CD4-positive, alpha-beta T cell treated with Interleukin-17A for 4 hours (primary cell): Measurements from ENCODE around the gene PAX7.

Experiments
- DNase-seq: peaks from one replicate; pipeline ENCODE4 v3.0.0-alpha.2; 2020; ENCODE audit warnings: mixed read lengths

PAX7 gene

DNA sequence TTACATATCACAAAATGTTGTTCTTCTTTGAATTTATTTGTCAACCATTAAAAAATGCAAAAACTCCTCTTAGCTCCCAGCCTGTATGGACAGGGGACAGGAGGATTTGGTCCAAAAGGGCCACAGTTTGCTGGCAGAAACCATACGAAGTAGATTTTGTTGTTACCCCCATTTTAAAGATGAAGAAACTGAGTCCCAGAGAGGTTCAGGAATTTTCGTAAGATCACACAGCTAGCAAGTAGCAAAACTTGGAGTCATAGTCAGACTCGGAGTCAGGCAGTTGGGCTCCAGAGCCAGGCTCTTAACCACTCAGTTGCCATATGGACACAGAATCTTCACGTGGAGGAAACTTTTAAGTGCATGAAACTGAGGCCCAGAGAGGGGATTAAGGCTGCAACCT lies 137.4 kb downstream of the PAX7 start:
- DNase-seq, result no peak

DNA sequence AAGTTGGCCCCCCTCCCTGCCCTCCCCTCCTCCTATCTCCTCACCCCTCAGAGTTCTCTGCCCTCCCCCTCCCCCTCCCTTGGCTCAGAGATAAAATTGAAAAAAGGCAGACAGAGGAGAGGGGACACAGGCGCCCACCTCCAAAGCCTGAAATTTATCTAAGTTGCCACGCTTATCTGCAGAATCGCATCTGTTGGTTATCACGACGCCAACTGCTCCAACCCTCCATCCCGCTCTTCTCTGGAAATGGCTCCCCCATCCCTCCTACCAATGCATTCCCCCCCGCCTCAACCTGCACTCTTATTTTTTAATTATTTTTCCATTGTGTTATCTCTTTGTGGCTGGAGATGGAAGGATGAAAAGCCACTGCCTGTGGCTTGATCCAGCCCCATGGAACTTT lies 138.5 kb downstream of the PAX7 start:
- DNase-seq, result no peak

DNA sequence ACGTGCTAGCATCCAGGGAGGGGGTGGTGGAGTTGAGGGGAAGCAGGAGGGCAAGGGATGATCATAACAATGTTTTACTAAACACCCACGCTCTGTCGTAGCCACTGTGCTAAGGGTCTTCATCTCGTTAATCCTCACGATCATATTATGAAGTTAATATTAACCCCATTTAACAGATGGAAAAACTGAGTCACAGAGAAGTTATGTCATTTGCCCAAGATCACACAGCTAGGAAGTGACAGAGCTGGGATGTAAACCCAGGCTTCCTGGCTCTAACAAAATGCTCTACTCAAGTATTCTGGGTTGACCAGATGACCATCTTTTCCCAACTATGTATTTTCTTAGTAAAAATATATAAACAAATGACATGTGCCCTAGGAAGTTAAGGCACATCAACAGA lies 140.2 kb downstream of the PAX7 start:
- no peak for DNase-seq

DNA sequence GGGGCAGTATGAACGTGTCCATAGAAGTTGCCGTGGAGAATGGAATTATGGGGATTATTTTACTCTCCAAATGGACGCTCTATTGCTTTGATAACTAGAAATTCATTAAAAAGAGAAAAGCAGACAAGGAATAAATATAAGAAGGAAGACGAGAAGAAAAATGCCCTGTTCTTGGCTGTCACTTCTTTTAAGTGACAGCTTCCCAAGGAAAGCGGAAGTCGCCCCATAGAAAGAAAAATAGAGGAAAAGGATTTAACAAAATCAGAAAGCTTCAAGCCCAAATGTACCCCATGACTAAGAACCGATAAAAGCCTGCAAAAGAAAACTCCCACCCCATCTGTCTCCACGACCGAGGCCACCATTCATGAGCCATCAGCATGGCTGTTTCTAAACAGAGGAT lies 143.1 kb downstream of the PAX7 start:
- no peak for DNase-seq

DNA sequence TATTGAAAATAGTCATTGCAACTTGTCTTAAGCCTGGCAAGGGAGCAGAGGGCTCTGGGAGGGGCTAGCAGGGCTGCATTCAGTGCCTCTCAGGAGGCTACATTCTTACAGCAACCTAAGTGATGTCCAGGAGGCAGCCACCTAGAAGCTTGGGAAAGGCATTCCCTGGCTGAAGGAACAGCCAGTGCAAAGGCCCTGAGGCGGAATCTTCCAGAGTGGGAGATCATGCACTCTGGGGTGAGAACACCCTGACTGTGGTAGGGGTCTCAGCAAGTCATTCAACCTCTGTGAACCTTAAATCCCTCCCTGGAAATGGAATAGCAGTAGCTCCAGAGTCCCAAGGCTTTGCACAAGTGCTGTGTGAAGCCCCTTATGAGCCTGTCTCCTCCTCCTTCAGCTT lies 144.7 kb downstream of the PAX7 start:
- no peak for DNase-seq

DNA sequence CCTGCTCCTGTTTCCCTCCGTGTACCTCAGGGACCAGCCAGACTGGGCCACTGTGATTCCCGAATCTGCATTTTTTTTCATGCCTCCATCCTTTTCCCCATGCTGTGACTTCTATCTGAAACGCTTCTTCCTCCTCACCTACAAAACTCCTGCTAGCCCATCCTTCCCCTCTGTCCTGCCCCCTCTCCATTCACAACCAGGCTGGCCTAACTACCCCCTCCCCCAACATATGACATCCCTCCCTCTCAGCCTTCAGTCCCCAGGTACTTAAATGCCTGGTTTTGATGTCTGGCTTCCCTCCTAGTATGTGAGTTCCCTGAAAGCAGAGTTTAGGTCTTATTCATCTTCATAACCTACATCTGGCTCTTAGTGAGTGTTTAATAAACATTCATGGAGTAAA lies 146.1 kb downstream of the PAX7 start:
- no peak for DNase-seq

DNA sequence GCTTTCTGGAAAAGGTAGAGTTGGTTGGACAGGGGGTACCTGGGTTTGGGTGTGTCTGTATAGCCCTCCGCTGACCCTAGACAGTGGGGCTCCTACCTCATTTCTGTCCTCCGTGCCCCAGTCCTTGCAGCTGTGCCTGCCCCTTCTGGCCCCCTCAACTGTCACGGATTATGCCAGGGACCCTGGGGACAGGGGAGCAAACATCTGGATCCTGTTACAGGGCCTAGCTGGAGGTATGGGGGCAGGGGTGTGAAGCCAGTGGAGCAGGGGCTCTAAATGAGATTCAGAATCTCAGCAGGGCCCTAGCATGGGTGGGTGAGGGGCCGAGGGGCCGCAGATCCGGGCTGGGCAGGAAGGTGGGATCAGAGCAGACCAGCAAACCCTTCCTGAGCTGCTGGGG lies 147.8 kb downstream of the PAX7 start:
- DNase-seq, result no peak

DNA sequence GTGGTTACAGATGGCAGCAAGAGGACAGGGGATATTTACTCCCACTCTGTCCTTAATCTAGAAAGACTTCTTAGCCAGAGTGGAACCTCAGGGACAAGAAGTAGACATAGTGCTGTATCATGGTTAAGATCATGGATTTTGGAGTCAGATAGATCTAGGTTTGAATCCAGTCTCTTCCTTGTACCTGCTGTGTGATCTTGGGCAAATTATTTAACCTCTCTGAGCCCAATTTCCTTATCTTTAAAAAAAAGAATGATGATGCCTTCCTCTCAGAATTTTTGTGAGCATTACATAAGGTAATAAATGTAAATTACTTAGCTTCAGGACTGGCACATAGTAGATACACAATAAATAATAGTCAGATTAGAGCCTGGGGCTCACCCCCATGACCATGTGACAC lies 150.4 kb downstream of the PAX7 start:
- DNase-seq, result no peak

DNA sequence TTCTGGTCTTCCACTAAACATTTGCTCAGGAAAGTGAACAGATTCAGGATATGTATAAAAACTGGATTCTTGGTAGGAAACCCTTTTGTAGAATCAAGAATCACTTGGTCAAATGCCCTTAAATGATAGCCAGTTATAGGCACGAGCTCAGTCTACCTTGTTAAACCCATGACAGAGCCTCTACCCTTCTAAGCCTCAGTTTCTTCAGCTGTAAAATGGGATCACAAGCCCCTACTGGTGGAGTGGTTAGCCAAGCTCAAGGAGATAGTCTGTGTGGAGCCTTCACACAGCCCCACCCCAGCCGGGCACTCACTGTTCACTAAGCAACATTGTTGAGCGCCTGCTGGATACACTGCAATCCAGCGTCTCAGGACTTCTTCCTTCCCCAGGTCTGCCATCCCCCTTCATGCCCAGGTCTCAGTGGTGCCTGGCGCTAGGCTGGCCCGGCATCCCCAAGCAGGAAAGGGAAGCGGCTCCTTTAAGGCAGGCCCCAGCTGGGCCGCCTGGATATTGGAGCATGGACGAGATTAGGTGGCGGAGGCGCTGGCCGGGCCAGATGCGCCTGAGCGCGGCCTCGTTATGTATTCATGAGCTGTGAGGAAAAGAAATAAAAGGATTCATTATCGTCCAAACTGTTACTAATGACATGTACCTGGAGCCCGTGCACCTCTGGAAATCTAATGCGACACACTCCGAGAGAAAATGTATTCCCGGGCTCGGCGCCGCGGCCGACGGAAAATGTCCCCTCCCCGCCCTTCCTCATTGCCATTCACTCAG lies 153.2 kb downstream of the PAX7 start:
- no peak for DNase-seq

DNA sequence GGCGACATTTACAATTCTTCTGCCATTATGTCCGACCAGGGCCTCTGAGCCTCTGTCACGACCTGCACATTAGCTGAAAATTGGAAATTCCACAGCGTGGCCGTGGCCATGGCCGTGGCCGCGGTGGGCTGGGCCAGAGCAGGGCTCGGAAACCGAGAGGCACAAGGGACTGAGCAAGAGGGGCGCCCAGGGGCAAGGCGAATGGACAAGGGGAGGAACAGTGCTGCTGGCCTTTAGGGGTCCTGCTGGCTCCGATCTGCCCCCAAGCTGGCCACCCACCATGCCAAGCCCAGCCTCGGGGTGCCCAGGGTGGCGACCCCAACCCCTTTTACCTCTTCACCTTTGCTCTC lies 153.8 kb downstream of the PAX7 start:
- DNase-seq, result no peak

DNA sequence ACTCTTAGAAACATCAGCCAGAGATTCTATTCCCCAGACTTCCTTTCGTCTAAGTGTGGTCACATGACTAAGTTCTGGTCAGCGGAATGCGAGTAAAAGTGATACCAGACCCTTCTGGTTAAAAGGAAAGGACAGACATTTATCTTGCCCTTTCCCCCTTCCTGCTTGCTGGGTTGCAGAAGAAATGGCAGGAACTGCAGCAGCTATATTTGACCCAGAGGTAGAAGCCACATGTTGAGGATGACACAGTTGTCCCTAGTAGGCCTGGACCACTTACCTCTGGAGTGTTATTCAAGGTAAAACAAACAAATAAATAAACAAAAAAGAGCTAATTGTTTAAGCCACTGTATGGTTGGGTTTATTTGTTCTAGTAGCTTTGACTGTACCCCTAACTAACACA lies 155.5 kb downstream of the PAX7 start:
- DNase-seq, result no peak

DNA sequence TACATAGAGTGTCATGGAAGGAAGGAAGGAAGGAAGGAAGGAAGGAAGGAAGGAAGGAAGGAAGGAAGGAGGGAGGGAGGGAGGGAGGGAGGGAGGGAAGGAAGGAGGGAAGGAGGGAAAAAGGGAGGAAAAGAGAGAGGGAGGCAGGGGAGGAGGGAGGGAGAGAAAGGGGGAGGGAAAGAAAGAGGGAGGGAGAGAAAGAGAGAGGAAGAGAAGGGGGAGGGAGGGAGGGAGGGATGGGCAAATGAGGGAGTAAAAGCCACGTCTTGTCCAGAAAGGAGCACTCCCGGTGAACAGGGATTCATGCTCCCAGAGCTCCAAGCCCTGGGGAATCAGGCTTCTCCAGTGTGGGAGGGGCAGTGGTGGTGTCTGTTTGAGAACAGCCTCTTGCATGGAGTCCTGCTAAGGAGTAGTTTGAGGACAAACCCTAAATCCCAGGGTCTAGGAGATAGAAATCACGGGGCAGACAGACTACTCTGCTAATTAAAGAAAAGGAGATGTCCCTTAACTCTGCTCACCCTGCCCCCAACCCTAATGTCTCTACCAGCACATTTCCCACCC lies 157.3 kb downstream of the PAX7 start:
- DNase-seq, result no peak

DNA sequence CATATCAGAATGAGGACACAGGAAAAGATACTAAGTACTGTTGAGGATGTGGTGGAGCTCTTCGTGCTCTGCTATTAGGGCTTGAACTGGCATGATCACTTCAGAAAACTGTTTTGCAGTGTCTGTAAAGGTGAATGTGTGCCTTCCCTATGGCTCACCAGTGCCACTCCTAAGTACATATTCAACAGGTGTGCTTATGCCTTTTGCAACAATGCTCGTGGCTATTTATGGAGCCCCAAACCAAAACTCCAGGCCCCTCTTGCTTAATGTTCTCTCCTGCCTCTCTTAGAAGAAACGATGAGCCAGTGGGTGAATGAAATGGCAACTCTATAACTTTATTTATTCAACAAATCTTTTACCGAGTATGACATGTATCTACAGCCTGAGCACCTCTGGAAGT lies 158.6 kb downstream of the PAX7 start:
- no peak for DNase-seq

DNA sequence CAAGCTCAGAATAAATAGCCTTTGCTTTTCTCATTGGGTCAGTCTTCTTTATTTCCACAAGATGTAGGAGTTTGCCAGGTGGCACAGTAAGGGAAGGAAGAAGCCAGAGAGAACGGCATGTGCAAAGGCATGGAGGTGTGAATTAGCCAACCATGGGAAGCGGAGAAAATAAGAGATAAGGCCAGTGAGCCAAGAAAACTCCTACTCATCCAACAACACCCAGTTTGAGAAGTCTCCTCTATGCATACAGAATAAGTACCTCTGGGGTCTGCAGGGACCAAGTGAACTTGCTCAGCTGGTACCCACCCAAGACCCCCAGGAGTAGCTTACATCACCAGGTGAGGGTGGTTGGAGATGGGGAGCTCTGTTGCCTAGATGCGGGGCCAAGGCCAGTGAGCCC lies 162.1 kb downstream of the PAX7 start:
- no peak for DNase-seq

DNA sequence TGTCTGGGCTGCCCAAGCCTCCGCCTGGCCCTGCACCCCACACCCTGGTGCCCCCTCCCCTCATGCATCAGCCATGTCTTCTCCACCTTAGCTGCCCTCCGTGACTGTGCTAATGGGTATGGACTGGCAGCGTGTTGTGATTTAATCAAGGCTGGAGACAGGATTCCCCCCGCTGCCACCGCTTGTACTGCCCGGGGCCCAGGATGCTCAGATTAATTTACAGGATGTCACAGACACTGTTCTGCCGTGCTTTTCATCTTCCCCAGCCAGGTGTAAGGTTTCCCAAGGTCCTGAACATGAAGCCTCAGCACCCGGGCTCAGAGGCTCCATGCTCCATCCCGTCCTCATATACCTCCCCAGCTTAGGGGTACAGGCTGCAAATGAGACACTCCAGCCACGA lies 162.5 kb downstream of the PAX7 start:
- no peak for DNase-seq

DNA sequence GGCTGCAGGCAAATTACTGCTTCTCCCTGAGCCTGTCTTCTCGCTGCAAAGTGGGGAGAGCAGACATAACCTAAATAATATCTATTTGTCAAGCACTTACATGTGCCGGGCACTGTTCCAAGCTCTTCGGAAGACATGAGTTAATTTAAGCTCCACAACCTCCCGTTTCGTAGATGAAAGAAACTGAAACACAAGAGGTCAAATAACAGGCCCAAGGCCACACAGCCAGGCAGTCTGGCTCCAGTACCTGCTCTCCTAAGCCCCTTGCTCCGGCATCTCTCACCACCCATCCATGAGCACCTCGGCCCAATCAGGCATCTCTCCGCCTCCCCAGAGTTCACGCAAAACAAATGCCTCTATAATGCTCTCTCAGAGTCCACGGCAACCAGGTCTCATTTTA lies 163.4 kb downstream of the PAX7 start:
- no peak for DNase-seq

DNA sequence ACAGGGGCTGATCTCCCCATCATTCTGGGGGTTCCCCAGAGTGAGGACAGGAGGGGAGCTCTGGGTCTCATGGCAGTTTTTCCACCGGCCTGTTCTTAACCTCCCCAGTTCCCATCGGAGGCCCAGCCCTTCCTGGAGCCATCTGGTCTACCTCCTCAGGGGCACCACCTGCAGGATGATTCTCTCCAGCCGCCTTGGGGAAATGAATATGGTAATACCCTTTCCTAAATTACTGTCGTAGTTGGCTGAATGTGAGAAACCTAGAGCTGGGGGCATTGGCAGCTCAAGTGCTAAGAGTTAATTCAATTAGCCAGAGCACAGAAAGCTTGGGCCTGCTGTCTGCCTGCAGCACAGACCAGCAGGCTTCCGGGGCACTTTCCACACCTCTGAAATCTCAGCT lies 163.9 kb downstream of the PAX7 start:
- DNase-seq, result no peak

DNA sequence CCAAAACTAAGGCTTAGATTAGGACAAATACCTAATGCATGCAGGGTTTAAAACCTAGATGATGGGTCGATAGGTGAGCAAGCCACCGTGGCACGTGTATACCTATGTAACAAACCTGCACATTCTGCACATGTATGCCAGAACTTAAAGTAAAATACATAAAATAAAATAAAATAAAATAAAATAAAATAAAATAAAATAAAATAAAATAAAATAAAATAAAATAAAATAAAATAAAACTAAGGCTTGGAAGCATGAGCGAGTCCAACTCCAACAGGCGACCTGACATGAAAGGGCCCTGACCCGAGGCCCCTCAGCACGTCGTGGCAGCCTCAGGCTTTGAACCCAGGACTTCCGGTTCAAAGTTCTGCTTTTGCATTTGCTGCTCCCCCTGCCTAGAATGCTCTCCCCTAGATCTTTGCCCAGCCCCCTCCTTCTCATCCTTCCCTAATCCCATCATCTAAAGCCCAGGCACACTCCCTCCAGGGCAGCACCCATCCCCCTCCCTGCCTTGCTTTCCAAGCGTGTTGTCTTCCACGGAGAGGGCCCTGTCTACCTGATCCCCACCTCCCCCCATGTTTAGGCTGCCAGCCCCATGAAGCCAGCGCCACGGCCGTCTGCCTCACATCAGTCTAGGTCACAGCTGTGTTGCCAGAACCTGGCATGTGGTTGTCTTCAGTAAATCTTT lies 164.5 kb downstream of the PAX7 start:
- no peak for DNase-seq

DNA sequence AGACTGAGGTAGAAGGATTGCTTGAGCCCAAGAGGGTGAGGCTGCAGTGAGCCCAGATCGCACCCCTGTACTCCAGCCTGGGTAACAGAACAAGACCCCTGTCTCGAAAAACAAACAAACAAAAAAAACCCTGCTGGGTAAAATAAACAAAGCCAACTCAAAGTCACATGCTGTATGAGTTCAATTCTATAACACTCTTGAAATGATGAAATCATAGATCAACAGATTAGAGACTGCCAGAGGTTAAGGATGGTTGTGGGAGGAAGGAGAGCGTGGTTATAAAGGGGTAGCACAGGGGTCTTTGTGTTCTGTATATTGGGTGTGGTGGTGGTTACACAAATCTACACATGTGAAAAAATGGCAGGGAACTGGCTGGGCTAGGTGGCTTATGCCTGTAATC lies 166.3 kb downstream of the PAX7 start:
- DNase-seq, result no peak
